ENCODE measurements around the gene TMOD2.

- TF ChIP-seq, protein P1, sequence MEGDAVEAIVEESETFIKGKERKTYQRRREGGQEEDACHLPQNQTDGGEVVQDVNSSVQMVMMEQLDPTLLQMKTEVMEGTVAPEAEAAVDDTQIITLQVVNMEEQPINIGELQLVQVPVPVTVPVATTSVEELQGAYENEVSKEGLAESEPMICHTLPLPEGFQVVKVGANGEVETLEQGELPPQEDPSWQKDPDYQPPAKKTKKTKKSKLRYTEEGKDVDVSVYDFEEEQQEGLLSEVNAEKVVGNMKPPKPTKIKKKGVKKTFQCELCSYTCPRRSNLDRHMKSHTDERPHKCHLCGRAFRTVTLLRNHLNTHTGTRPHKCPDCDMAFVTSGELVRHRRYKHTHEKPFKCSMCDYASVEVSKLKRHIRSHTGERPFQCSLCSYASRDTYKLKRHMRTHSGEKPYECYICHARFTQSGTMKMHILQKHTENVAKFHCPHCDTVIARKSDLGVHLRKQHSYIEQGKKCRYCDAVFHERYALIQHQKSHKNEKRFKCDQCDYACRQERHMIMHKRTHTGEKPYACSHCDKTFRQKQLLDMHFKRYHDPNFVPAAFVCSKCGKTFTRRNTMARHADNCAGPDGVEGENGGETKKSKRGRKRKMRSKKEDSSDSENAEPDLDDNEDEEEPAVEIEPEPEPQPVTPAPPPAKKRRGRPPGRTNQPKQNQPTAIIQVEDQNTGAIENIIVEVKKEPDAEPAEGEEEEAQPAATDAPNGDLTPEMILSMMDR (IDR thresholded peaks at IDR 0.05) = no peak
- TF ChIP-seq POLR2A (IDR thresholded peaks at IDR 0.05) = no peak
Observed at GRCh38 chr15:51751697-51752683, 593 bp downstream of the TMOD2 start.
